ENCODE measurements around the gene ZNF385C.

The ZNF385C gene

GRCh38 chr17:42051645-42052044, 46.6 kb downstream of the ZNF385C start:
- DNase-seq (ENCODE audit: extremely low read depth, low read depth), result no peak
- TF ChIP-seq CTCF (IDR thresholded peaks at IDR 0.05; ENCODE audit: low read depth, low read length), result no peak

GRCh38 chr17:42051013-42051400, 47.3 kb downstream of the ZNF385C start:
- DNase-seq (ENCODE audit: extremely low read depth, low read depth), result no peak
- TF ChIP-seq CTCF (IDR thresholded peaks at IDR 0.05; ENCODE audit: low read depth, low read length), result no peak

GRCh38 chr17:42050393-42051012, 47.8 kb downstream of the ZNF385C start, which contains the start of gene C17orf113:
TSS of gene C17orf113 (minus strand) at chr17:42050601. CDS start at chr17:42043376, 7,225 bp downstream.
- no peak for DNase-seq (ENCODE audit: extremely low read depth, low read depth)
- TF ChIP-seq CTCF (IDR thresholded peaks at IDR 0.05; ENCODE audit: low read depth, low read length), result peak; percentile 20

- no peak for DNase-seq (ENCODE audit: extremely low read depth, low read depth)
- no peak; the same call in 1 of the 2 replicates for TF ChIP-seq CTCF (IDR thresholded peaks at IDR 0.05; ENCODE audit: low read depth, low read length)
These were observed 48.4 kb downstream of the ZNF385C start for GRCh38 chr17:42049834-42050392.

- no peak for DNase-seq (ENCODE audit: extremely low read depth, low read depth)
- no peak for TF ChIP-seq CTCF (IDR thresholded peaks at IDR 0.05; ENCODE audit: low read depth, low read length)
These were observed 50.9 kb downstream of the ZNF385C start for GRCh38 chr17:42047343-42047742.

GRCh38 chr17:42045719-42046118, 52.6 kb downstream of the ZNF385C start:
- no peak for TF ChIP-seq CTCF (IDR thresholded peaks at IDR 0.05; ENCODE audit: low read depth, low read length)
- no peak for DNase-seq (ENCODE audit: extremely low read depth, low read depth)

GRCh38 chr17:42042598-42043319, 55.5 kb downstream of the ZNF385C start:
- TF ChIP-seq CTCF (IDR thresholded peaks at IDR 0.05; ENCODE audit: low read depth, low read length), result no peak
- DNase-seq (ENCODE audit: extremely low read depth, low read depth), result no peak
